HG03045 (cell line): ENCODE measurements around the gene AK8.

Experiments
- ATAC-seq: cut with Tn5 transposase; IDR thresholded peaks from one replicate; pipeline ENCODE4 v1.9.1; 2021; ENCODE audit warnings: mild to moderate bottlenecking, moderate library complexity; ENCODE audit not compliant: unreplicated experiment

Gene AK8

DNA sequence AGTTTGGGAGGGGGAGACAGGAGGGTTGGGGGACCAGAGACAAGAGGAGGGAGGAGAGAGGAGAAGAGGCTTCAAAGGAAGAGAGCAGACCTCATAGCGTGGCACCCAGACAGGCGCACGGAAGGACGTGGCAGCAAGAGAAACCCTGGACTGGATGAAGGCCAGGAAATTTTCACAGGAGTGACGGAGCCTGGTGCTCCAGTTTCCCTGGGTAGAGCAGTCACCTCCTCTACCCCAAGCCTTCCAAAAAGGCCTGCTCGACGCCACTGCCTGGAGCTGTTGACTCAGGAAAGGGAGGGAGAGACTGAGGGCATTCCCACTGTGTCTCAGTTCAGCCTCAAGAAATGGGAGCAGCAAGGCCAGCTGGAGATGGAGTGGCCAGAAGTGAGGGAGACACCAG lies 19.3 kb downstream of the AK8 start:
- no peak for ATAC-seq

- no peak for ATAC-seq
These were observed 20.3 kb downstream of the AK8 start for GRCh38 chr9:132857616-132858342.

DNA sequence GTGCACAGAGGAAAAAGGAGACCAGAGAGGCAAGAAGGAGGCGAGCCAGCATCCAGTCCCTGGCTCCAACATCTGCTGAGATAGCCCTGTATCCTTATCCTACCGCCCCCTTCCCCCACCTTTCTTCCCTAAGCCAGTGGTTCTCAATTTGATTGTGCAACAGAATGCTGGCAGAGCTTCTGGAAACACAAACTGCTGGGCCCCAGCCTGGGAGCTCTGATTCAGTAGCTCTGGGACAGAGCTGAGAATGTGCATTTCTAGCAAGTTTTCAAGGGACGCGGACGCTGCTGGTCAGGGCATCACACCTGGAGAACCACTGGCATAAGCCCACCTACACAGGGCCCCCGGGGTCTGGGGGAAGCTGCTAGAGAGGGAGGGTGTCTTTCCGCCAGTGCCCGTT lies 21.1 kb downstream of the AK8 start:
- ATAC-seq: no peak

DNA sequence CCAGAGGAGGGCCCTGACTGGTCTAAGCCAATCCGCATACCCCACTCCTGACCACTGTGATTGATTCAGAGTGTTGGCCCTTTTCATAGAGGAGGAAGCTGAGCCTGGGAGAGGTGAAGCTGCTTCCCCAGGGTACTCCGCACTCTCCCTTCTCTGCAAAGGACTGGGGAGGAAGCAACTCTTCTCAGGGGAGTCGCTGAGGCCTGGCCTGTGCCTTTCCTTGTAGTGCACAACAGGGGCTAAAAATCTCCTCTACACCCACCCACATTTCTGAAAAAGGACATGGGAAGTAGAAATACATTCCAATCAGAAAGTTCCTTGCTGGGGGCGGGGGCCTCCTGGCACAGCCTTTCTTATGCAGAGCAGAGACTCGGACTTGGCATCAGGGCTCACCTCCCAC lies 22.2 kb downstream of the AK8 start:
- no peak for ATAC-seq

GRCh38 chr9:132854832-132855231 lies 23.3 kb downstream of the AK8 start:
- no peak for ATAC-seq

GRCh38 chr9:132853482-132853881 lies 24.6 kb downstream of the AK8 start:
- ATAC-seq: no peak

DNA sequence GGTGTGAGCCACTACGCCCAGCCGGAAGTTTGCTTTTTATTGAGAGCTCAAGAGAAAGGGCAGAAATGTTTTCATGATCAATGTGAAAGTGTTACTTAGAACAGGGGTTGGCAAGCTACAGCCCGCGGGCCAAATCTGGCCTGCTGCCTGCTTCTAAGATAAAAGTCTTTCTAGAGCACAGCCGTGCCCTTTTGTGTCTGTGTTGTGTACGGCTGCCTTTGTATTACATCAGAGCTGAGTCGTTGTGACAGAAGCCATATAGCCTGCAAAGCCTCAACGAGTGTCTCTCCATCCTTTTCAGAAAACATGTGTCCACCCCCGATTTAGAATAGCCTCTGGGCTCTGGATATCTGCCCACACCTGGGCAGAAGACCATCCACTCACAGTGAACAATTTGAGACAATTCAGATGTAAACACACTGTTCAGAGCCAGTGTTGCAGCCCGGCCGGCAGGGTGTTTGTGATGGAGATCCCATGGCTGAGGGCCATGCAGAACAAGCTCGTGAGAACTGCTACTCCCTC lies 28.8 kb downstream of the AK8 start:
- no peak for ATAC-seq

DNA sequence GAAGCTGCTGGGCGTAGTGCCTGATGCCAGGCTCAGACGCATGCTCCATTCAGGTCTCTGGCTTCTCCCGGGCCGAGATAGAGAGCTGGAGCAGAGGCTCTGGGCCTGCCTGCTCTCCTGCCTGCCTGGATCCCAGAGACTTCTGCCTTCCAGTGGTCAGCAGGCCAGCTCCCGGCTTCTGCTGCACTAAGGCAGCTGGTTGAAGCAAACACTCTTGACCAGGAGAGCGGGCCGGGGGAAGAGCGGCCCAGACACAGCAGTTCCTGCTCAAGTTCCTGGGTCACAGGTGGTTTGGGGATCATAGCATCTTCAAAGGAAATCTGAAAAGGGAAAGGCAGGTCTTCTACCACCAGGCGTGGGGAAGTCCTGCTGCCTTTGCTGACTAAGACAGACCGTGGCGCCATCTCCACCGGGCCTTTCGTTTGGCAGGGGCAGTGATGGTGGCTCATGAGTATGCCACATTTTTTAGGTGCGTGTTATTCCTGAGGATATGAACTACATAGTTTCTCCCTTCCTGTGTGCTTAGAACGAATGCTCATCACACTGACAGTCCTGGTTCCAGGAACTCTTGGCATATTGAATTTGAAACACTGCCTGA lies 31.1 kb downstream of the AK8 start:
- ATAC-seq: no peak

GRCh38 chr9:132846109-132846917 lies 31.8 kb downstream of the AK8 start:
- no peak for ATAC-seq

DNA sequence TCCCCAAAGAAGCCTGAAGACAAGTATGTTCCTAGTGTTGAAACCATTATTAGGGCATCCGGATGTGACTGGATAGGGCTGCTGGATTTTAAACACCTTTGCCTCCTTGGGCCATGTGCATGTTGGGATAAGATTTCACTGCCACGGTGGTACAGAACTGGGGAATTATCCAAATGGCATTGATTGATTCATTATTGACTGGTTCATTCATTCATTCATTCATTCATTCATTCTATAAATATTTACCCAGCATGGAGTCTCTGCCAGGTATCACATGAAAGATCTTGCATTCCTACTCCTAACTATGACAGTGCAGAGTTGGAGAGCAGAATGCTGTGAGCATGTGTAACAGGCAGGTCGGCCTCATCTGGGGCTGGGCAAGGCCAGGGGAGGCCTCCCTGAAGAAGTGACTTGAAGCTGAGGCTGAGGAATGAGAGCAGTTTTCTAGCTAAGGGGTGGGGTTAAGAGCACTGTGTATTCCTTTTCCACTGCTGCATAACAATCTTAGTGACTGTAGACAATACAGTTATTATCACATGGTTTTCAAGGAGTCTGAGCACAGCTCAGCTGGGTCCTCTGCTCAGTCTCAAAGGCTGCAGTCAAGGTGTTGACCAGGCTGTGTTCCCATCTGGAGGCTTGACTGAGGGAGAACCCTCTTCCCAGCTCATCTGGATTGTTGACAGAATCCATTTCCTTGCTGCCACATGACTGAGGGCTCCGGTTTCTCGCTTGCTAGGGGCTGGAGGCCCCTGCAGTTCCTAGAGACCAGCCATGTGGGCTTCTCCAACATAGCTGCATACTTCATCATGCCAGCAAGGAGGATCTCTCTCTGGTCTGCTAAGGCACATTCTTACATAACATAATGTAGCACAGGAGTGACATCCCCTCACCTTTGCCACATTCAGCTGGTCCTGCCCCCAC lies 35.7 kb downstream of the AK8 start:
- ATAC-seq: no peak

DNA sequence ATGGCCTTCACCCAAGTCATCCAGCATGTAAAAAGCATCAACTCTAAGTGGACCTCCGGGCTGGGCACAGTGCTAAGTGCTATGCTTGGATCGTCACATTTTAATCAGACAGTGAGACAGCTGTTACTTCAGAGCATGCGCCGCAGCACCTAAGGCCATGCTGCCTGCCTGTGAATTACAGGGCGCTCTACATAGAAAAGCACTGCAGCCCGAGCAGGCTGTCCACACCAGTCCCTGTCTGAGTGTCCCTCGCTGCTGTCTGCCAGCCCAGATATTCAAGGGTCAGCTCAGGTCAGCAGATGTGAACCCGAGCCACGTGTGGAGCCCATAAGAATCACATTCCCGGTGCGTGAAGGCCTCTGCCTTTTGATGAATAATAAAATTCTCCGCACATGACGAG lies 37.1 kb downstream of the AK8 start:
- ATAC-seq: no peak

DNA sequence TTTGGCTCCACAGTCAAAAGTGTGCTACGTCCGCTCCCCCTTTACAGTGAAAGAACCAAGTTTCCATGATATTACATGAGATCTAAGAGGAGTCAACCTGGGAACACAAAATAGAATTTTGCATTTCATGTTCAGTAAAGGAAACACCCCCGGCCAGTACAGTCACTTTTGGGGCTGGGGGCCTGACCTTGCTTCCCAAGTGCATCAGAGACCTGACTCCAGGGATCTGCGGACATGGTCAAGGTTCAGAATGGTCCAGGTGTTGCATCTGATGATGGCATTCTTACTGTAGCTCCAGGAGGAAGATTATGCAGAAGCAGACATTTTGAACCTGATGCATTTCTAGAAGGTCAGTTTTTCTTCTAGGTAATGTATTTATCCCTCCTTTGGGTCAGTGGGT lies 39.8 kb downstream of the AK8 start:
- no peak for ATAC-seq

DNA sequence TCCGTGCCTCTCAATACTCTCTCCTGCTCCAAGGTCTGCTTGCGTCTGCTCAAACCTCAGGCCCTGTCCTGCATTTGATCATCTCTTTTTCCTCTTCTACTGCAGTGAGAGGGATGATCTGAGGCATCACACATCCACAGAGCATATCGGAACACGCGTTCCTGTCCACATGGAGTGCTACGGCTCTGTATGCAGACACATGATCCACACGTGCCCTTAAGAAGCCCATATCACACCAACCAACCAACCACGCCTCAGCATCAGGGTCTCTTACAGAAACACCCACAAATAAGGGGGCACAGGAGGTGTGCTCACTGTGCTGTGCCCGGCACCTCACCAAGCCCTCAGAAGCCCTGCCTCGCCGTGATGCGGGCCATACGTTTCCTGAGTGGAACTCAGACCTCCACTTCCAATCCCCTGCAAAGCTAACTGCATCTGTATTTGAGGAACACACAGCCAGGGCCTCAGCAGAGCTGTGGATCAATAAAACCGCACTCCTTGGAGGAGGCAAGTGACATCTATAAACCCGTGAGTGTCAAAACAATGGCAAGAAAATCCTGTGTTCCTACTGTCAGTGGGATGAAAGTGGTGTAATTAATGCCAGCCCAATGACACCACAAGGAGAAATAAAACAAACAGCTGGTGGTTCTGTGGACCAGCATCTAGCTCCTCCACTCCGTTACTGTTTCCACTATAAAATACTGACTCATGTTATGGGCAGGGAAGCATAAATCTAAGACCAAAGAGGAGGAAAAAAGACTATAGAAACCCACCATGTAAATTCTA lies 40.4 kb downstream of the AK8 start:
- ATAC-seq: no peak

DNA sequence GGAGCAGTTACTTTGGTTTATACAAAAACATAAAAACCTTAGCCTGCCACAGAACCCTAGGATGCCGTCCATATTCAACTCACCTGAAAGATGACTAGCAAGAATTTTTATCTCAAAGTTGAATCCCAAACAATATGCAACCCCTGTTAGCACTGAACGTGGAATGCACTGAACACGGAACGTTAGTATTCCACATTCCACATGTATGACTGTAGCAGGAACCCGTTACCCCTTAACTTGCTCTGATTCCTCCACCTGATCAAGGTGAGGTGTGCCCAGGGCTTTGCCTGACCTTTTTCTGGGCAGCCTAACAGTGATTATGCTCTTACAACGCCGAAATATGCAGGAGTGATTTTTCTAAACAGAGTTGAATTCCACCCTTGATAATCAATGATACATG lies 43.7 kb downstream of the AK8 start:
- ATAC-seq: no peak

- no peak for ATAC-seq
These were observed 44.4 kb downstream of the AK8 start for GRCh38 chr9:132833550-132834121.

GRCh38 chr9:132832171-132832881 lies 45.8 kb downstream of the AK8 start:
- no peak for ATAC-seq

GRCh38 chr9:132828201-132828770 lies 49.8 kb downstream of the AK8 start:
- no peak for ATAC-seq

DNA sequence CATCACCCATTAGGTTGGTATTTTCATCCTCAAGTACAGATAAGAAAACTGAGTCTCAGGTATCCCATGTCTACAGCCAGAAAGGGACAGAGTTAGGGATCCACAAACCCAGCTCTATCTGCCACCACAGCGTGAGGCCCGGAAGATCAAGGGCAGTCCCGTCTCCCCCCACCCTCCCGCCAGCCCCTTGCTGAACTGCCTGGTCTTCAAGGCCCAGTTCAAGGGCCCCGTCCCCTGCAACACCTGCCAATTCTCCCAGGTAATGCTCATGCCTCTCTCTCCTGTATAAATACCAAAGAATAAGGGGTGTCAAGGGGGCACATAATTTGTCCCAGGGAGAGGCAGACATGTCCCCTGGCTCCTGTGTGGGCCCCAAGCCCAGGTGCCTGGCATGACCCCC lies 50.7 kb downstream of the AK8 start:
- ATAC-seq: no peak
